Stimulated activated CD8-positive, alpha-beta memory T cell treated with anti-CD3 and anti-CD28 coated beads, Interleukin-7, amount 100 ng/mL, for 1 hour (primary cell): ENCODE measurements around the gene ULK1.

Source experiments
- DNase-seq, 2 donors: peaks; one replicate each; pipeline ENCODE4 v3.0.0-alpha.2; 2020; ENCODE audit warnings: low read depth in 2 of 2

ULK1 gene

GRCh38 chr12:131907379-131908091, 13.1 kb downstream of the ULK1 start:
- no peak for DNase-seq

GRCh38 chr12:131908092-131909080, 14.0 kb downstream of the ULK1 start:
- DNase-seq = no peak

GRCh38 chr12:131909081-131909751, 14.8 kb downstream of the ULK1 start:
- DNase-seq = no peak

- DNase-seq = no peak
These were observed 15.4 kb downstream of the ULK1 start for GRCh38 chr12:131909752-131910219.

- no peak for DNase-seq
These were observed 16.0 kb downstream of the ULK1 start for GRCh38 chr12:131910302-131911027.

DNA sequence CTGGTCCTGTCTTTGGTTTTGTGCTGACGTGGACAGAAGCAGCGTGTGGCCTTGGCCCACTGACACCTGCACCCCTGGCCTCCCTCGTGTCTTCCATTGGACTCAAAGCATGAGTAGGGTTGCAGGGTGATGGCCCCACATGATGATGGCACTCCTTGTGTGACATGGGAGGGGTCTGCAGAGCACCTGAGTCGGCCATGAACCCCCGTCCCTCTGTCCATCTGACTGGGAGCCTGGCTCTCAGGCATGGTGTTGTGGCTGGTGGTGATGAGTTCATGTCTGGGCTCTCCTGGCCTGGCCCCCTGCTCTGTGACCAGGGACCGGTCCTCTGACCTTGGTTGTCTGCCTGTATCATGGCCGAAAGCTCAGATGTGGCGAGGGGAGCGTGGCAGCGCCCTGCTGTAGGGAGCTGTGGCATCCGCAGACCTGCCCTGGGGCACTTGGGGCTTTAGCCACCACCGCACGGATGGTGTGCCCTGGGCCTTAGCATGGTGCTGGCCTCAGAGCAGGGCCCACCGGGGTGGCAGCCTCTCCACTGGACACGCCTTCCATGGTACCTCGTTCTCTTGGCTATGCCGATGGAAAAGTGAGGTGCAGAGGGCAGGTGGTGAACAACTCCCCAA, 16.7 kb downstream of the ULK1 start:
- DNase-seq = no peak

GRCh38 chr12:131911851-131912477, 17.5 kb downstream of the ULK1 start:
- no peak for DNase-seq

DNA sequence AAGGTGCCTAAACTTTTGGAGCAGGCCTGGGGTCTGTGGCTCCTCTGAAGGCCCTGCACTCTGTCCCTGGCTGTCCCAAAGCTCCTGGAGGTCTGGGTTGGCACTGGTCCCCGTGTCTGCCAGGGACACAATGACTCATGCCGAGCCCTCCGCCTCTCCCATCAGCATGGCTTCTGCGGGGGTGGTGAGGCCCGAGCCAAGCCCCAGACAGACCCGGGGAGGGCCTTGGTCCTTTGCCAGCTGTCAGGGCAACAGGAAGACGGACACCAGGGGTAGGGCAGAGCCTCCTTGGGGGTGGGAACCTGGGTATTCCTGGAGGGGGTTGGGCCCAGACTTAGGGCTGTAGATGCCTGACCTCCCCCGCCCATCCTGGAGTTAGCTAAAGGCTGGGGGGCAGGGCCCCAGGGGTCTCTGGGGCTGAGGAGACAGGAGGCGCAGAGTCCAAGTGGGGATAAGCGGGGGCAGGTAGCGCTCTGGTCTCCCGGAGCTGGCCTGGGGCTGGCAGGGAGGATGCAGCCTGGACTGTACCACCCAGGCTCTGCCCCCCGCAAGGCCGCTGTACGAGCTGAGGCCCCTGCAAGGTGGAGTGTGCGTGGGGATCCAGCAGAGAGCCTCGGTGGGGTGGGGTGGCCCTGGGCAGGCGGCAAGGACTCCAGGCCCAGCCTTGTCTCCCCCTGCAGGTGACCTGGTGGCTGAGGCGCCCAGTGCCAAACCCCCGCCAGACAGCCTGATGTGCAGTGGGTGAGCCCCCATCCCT, 18.3 kb downstream of the ULK1 start:
- DNase-seq = no peak

- DNase-seq = no peak
These were observed 19.2 kb downstream of the ULK1 start for GRCh38 chr12:131913666-131914065.

GRCh38 chr12:131914179-131914702, 19.8 kb downstream of the ULK1 start:
- DNase-seq = no peak

- no peak for DNase-seq
These were observed 20.7 kb downstream of the ULK1 start for GRCh38 chr12:131915000-131915689.

DNA sequence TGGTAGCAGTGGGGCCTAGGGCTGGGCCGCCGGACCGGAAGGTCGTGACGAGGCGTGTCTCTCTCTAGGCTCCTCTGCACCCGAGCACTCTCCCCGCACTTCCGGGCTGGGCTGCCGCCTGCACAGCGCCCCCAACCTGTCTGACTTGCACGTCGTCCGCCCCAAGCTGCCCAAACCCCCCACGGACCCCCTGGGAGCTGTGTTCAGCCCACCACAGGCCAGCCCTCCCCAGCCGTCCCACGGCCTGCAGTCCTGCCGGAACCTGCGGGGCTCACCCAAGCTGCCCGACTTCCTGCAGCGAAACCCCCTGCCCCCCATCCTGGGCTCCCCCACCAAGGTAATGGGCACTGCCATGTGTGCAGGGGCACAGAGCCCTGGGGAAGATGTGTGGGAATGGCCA, 21.4 kb downstream of the ULK1 start:
- DNase-seq = no peak

DNA sequence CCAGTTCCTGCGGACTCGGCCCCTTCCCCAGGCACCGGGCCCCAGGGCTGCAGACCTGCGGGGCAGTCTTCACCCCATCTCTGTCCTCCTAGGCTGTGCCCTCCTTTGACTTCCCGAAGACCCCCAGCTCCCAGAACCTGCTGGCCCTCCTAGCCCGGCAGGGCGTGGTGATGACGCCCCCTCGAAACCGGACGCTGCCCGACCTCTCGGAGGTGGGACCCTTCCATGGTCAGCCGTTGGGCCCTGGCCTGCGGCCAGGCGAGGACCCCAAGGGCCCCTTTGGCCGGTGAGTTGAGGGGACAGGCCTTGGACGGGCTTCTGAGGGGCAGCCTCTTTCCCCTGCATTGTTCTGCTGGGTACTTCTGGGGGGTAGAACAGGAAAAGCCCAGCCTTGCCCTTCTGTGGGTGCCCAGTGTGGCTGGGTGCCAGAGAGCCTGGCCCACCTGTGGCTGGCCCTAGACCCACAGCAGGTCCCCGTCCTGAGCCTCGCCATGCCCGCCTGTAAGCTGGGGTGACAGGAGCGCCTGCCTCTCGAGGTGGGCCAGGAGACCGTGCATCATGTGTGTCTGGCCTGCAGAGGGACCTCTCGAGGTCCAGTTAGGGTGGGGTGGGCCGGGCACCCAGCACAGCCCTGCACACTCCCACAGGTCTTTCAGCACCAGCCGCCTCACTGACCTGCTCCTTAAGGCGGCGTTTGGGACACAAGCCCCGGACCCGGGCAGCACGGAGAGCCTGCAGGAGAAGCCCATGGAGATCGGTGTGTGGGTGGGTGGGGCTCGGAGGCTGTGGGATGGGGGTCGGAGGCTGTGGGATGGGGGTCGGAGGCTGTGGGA, 22.1 kb downstream of the ULK1 start:
- no peak for DNase-seq

DNA sequence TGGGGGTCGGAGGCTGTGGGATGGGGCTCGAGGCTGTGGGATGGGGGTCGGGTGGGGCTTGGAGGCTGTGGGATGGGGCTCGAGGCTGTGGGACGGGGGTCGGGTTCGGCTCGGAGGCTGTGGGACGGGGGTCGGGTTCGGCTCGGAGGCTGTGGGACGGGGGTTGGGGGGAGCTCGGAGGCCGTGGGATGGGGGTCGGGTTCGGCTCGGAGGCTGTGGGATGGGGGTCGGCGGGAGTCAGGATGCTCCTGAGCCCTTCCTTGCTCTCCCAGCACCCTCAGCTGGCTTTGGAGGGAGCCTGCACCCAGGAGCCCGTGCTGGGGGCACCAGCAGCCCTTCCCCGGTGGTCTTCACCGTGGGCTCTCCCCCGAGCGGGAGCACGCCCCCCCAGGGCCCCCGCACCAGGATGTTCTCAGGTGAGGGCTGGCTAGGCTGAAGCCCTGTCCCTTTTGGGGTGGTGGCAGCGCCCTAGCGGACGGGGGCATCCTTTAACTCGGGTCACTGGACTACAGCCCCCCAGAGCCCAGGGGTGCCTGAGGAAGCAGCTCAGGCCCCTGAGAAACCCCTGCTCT, 22.8 kb downstream of the ULK1 start:
- DNase-seq = no peak

DNA sequence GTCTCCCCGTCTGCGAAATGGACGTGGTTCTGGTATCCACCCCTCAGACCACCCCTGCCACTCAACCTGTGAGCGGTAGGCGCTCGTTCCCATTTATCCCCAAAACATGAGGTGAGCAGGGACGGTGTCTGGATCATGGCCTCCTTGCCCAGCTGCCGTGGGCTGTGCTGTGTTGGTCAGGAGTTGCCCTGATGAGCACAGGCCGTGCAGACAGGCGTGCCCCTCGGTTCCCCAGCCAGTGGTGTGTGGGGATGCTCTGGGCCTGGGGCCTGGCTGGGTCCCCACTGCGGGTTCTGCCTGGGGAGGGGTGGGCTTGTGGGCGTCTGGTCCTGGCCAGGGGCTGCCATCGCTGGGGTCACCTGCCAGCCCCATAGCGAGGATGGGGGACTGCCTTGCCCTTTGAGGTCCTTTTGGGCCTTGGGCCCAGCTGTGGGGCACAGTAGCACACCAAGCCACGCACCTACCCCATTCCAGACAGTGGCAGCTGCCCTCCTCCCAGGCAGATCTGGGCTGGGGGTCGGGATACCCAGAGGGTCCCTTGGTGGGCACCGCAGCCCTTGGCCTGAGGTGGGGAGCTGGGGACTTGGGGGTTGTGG, 23.4 kb downstream of the ULK1 start:
- no peak for DNase-seq

- DNase-seq = no peak
These were observed 24.1 kb downstream of the ULK1 start for GRCh38 chr12:131918311-131919050.

DNA sequence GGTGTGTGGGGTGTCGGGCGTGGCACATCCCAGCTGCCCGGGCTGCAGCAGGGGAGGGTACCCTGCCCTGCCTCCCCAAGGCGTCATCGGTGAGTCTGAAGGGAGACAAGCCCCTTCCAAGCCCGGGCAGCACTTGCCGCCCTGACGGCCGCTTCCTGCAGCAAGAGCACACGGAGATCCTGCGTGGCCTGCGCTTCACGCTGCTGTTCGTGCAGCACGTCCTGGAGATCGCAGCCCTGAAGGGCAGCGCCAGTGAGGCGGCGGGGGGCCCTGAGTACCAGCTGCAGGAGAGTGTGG, 24.6 kb downstream of the ULK1 start:
- DNase-seq = no peak
